ENCODE measurements around the gene SLC16A1.

DNA sequence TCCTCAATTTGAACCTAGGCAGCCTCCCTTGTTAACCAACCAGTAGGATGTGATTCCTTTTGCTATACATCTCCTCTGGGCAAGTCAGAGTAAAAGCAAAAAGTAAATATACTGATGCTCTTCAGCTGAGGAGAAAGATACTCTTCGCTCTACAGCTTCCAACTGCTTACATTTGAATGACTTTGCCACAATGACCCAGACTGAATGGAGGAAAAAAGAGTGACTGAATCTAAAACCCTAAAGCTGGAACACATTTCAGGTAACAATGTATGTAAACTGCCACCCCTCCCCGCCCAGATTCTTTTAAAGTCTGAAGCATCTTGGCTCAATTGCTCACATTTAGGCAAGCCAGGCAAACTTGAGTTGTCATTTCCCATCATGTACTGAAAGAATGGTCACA lies 46.1 kb downstream of the SLC16A1 start:
- TF ChIP-seq CTCF (conservative IDR thresholded peaks at IDR 0.05; ENCODE audit: low read length) (no peak), EZH2phosphoT487 (IDR thresholded peaks at IDR 0.05; ENCODE audit: borderline replicate concordance) (no peak)
